Measurements from ENCODE around the gene SLC9A8.
A peak's percentile ranks its signal among the peaks of the same experiment; 100 is the strongest.
"Not testable (repeated sequence)": the region's sequence is repeated elsewhere in the genome, so short reads cannot be mapped to it uniquely, and the experiment has no call there.

Gene SLC9A8

DNA sequence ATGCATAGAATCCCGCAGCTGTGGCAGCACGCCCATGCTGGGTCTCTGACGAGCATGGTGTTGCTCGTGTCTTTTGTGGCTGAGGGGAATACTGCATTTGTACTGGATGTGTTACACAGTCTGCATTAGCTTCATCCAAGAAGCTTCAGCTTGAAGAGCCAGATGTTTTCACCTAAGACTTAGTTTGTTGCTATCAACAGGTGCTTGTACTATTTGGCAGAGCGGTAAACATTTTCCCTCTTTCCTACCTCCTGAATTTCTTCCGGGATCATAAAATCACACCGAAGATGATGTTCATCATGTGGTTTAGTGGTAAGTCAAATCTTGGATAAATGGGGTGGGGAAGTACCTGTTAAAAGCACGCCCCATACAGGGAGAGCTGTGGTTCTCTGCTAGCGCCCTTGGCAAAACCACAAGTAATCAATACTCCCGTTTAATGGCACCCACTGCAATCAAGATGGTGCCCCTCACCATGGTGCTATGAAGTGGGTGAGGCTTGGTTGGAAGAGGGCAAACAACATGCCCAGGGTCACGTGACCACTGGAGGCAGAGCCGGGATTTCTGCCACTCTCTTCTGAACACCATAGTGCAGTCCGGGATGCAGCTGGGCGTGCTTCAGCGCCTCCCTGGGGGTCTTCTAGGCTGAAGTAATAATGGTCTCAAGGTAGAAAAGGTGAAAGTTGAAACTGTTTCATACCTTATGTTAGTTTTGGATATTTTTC, 68.3 kb downstream of the SLC9A8 start:
- no peak for FAIRE-seq

DNA sequence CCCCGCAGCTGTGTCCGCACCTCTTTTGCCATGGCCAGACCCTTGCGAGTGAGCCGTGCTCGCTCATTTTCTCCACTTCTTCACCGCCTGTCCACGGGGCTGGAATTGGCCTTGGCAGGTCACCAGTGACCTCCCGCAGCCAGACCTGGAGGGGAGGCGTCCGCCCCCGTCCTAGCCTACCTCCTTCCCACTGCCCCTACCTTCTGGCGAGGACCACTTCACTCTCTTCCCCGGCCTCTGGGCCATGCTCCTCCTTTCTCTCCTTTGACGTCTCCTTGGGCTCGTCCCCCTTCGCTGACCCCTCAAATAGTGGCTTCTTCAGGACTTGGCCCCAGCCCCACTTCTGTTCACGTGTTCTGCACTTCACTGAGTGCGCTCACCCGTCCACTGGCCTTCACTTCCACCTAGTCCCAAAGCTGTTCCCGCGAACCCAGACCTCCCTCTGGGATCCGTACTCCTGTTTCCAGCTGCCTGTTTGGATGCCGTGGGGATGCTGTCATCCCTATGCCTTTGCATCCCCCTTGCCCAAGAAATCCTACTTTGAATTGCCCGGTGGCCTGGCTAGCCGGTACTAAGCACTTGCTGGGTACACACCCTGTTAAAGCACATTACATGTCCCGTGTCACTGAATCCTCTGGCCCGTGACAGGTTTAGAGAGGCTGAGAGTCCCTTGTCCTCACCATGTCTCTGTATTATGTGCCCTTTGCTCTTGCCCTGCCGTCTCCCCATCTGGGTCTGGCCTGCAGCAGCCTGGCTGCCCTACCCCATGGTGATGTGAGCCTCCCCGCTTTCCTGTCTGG, 69.7 kb downstream of the SLC9A8 start:
- FAIRE-seq: no peak

DNA sequence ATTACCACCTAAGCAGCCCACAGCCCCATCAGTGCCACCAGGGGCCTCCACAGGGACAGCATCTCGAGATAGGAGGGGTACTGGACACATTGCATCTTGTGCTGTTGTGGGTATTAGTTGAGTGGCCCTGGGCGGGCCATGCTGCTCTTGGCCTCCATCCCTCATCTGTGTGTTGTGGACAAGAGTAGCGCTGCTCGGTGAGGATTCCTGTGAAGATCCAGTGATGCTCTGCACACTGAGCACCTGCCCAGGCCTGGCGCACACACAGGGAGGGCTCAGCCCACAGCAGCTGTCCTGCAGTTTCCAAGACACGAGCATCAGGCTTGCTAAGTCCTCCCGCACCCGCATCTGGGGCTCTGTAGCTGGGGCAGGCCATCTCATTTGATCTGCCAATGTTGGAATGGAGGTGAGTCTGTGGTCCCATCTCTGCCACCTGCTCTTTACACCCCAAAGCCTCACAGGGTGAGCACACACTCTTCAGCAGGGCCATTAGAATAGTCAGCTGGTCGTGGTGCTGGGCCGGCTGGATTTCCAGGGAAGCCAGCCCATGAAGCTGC, 70.7 kb downstream of the SLC9A8 start:
- FAIRE-seq: no peak

DNA sequence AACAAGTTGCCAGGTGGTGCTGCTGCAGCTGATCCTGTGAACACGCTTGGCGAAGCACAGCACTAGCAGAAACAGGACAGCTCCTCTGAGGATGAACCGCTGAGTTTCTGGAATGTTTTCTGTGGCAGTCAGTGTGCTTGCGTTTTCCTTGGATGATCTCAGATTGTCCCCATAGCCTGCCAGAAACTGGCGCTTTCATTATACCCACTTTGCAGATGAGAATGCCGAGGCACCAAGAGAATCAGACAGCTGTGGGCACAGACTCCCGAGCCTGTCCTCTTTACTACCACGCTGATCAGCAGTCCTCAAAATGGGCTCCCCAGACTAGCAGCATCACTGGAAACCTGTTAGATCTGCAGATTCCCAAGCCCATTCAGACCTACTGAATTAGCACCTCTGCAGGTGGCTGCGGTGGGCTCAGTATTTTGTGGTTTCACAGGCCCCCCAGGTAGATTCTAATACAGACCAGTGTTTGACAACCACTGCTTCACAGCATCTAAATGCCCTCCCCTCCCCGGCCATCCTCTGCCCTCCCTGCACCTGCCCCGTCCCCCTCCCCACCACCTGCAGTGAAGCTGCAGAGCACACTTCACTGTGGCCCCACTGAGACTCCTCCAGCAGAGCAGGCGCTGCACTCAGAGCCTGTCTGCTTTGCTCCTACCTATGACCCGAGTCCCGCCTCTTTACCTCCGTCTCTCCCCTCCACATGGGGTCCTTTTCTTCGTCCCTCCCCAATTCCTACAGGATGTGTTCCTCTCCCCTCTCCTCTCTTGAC, 73.1 kb downstream of the SLC9A8 start:
- FAIRE-seq: no peak

DNA sequence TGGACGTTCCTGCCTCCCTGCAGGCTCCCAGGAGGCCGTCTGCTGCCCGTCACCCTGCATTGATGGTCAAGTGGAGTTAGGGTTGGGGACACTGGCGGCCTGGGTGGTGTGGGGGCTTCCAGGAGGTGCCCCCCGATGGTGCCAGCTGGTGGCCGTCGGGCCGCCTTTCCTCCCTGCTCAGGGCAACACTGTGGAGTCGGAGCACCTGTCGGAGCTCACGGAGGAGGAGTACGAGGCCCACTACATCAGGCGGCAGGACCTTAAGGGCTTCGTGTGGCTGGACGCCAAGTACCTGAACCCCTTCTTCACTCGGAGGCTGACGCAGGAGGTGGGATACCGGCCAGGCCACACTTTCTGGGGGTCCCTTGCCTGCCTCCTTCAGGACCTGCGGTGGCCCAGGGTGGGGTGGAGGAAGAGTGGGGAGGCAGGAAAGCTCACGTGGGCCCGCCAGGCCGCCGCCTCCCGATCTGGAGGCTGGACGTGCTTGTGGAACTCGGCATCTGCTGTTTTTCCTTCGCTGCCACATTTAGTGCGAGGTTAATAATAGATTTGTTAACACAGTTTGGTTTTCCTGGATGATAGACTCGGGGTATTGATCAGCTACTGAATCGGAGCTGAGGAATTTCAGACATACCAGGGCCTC, 74.1 kb downstream of the SLC9A8 start:
- no peak for FAIRE-seq

DNA sequence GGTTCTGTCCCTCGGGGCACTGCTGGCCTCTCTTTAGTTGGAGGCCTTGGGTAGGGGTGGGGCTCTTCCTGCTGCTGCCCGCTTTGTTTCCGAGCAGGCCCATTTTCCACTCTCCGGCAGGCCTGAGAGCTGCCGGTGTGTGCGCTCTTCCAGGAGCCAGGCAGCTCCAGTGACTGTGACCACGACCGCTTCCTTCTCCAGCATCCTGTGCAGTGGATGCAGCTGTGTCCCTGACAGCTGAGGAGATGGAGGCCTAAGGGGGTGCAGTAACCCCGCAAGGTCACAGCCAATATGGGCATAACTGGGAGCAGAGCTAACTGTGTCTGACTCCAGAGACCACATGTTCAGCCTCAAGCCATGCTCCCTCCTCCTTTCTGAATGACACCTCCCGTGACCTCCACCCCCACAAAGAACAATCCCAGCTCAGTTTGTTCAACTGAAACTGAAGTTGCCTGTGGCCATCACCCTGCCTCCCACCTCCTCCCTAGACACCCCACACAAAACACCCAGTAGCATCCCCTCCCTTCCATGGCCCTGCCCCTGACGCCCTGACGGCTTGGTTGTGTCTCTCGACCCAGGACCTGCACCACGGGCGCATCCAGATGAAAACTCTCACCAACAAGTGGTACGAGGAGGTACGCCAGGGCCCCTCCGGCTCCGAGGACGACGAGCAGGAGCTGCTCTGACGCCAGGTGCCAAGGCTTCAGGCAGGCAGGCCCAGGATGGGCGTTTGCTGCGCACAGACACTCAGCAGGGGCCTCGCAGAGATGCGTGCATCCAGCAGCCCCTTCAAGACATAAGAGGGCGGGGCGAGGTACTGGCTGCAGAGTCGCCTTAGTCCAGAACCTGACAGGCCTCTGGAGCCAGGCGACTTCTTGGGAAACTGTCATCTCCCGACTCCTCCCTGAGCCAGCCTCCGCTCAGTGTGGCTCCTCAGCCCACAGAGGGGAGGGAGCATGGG, 74.9 kb downstream of the SLC9A8 start:
- FAIRE-seq: no peak

DNA sequence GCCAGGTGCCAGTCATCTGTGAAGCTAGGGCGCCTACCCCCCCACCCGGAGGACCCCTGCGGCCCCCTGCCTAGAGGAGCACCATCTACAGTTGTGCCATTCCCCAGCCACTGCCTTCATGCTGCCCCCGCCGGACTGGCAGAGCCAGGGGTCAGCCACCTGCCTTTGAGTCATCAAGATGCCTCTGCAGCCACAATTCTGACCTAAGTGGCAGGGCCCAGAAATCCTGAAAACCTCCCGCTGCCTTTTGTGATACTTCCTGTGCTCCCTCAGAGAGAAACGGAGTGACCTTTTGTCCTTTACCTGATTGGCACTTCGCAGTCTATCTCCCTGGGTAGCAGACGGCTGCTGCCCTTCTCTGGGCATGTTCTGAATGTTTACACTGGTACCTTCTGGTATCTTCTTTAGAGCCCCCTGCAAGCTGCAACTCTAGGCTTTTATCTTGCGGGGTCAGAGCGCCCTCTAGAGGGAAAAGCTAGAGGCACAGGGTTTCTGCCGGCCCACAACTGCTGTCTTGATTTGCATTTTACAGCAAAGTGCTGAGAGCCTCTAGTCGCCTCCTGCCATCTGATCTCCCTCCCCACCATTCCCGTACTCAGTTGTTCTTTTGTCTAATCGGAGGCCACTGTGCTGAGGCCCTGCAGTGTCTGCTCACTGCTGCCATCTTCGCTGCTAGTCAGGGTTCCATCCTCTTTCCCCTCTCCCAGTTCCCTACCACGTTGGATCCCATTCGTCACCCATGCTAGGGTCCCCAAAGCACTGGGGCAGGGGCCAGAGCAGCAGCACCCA, 75.8 kb downstream of the SLC9A8 start:
- FAIRE-seq: peak; percentile 32

DNA sequence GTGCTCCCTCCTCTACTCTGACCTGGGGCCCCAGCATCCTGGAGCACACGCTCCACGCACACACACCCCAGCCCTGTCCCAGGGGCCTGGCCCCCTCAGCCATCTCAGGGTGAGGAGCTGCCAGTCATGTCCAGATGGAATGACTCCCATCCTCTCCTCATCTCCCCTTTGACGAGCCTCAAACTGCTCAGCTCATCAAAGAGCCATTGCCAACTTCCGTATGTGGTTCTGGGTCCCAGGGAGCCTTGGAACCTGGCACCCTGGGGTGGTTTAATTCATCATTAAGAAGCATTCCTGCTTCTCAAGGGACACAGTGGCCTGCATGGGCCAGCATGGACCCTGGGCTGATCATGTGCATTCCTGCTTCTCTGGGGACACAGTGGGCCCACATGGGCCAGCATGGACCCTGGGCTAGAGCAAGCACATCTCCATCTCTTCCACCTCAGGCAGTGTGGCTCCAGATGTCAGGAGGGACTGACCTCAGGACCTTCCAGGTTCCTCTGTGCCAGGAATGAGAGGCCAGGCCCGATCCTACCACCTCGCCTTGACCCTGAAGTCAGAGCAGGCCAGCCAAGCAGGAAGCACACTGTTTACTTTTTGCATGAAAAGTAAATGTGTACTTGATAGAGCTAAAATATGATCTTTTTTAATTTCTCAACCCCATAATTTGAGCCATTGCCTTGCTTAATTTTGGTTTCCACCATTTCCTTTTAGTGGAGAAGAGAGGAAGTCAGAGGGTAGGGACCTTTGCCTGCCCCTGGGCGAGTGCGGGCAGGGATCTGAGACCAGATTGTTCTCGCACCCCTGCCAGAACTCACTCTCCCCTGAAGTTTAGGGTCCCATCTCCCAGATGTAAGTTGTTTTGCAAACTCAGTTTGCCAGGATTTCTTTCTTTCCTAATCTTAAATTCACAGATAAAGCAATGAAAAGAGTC, 76.6 kb downstream of the SLC9A8 start:
- FAIRE-seq: no peak

DNA sequence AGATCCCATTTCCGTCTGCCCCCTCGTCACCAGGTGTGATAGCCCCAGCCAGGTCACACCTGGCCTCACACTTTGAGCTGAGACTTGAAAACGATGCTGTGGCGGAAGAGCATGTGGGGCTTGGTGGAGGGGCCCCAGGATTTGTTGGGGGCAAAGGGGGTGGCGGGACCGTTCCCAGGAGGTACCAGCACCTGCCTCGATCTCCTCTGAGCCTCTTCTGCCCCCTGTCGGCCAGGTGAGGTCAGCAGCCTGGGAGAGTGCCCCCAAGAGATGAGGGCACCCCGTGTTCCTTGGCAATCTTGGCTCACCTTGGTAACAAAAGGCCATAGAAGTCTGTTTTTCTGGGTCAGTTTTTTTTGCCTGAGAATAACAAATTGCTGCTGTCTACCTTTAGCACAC, 77.3 kb downstream of the SLC9A8 start:
- no peak for FAIRE-seq

DNA sequence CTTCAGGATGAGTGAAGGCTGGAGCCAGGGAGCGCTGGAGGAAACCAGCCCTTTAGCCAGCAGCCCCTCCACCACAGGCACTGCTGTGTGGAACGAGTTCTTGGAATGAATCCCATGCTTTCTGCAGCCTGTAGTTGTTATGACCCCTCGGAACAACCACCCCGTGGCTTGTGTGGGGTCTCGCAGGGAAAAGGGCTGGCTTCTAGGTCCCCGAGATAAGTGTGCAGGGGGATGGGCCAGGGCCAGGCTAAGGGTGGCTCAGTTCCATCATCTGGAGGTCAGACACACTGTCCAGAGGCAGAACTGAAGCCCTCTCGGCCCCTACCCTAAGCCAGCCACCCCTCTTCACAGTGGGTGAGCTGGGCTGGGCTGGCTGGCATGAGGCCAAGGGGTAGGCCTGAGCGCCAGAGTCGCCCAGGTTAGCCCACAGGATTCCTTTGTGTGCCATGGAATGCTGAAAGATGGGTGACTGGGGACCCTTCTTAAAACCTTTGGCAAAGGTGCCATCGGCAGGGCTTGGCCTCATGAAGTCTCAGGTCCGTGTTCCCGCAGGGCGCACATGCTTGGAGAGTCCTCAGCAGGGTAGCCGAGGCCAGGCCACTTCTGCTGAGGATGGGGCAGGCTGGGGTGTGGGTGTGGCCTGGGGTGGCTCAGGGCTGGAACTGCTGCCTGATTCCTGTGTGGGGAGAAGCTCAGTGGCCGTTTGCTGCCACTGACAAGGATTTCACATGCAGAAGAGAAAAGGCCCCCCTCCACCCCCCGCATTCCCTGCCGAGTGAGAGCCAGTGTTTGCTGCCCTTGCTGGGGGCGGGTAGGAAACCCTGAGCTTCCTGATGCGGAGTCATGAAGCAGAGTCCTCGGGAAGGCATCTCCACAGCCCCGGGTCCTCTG, 78.1 kb downstream of the SLC9A8 start:
- no peak for FAIRE-seq

DNA sequence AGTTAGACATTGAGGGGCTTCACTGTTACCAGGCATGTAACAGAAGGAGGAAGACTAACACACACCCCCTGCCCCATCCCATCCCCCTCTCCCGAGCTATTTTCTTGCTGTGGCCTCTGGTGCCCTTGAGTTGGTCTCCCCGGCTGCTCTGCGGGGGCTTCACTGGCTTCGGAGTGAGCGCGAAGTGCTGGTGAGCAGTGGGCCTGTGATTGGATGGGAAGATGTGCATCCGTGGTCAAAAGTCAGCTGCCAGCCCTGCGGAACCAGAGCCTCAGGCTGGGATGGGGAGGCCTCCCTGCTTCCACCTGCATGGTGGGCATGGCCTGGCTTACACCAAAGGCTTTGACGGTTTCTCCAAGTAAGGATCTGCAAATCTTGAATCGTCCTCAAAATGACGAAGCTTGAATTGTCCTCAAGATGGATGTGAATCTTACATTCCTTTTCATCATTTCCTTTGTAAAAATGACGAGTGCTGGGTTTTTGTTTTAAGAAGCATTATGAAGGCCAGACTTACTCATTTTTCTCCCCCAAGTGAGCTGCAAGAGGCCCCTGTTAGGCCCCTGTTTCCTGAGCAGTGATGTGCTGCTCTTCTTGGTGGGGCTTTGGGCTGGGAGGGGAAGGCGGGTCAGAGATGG, 79.0 kb downstream of the SLC9A8 start:
- no peak for FAIRE-seq

DNA sequence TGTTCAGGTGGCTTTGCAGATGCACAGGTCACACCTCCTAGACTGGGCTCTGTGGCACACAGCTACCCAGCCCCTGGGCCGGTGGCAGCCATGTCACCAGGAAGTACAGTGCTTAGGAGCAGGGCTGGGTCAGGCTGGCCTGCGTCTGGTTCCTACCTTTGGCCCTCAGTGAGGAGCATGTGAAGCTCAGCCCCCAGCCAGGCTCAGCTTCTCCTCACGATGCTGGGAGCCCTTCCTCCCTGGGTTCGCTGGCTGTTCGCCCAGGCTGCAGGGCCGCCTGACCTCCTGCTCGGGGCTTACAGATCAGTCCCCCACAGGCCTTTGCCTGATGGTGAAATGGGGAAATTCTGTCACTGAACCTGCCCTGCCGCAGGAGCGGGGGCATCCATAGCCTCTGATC, 79.6 kb downstream of the SLC9A8 start:
- FAIRE-seq: no peak

DNA sequence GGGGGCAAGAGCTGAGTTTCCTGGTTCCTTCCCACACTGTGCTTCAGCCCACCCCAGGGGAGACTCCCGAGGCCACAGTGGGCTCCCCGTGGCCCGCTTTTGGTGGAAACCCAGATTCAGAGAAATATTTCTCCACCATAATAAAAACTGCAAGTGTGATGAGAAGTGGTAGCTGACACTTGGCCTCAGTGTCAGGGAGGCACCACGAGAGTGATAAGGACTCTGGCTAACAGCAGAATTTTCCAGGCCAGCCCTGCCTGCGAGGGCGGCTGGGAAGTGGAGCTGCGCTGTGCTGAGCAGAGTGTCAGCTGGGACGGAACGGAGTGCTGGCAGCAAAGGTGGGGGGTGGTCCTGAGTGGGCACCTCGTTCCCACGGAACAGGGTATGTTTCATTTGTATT, 80.2 kb downstream of the SLC9A8 start:
- no peak for FAIRE-seq

DNA sequence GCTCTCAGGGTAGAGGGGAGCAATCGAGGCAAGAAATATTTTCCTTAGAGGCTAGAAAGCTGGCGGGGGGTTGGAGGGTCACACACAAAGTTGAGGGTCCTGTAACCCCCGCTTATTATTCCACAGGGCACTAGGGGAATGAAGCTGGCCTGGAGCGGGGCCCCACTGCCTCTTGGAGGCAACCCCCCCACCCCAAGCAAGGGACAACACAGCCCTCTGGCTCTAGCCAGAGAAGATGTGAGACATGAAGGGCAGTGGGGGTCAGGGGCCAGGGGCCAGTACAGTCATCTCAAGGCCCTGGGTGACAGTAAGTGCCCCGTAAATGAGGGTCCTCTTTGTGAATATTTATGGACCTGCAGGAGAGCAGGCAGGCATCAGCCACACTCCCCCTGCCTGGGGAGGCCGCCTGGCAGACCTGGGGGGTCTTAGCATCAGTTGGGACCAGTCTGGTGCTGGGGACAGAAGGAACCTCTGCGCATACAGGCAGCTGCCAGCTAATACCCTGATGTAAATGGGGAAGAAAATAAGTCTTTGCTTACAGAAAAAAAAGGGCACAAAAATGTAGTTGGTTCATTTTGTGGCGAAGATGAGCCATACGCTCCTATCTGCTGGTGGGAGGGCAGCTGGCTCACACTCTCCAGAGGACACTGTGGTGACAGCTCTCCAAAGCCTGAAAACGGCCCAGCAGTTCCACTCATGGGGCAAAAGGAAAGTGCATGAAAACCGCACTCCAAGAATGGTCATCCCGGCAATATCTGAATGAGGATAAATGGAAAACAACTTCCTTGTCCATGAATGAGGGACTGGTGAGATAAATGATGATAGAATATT, 80.8 kb downstream of the SLC9A8 start:
- FAIRE-seq: no peak

DNA sequence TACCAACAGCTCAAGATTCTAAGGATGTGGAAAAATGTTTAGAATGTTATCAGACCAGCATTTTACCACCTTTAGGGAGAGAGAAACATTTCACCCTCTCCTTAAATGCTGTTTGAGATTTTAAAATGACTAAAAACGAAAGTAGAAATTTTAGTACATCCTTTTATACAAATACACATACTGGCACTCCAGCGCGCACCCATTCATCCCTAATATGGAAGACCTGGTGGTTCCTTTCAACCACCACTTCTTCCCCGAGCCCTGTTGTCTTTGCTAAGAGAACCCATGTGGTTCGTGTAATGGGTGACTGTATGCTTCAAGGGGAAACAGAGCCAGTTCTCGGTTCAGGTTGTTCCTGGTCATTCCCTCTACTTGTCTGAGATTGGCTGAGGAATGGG, 81.4 kb downstream of the SLC9A8 start:
- no peak for FAIRE-seq

DNA sequence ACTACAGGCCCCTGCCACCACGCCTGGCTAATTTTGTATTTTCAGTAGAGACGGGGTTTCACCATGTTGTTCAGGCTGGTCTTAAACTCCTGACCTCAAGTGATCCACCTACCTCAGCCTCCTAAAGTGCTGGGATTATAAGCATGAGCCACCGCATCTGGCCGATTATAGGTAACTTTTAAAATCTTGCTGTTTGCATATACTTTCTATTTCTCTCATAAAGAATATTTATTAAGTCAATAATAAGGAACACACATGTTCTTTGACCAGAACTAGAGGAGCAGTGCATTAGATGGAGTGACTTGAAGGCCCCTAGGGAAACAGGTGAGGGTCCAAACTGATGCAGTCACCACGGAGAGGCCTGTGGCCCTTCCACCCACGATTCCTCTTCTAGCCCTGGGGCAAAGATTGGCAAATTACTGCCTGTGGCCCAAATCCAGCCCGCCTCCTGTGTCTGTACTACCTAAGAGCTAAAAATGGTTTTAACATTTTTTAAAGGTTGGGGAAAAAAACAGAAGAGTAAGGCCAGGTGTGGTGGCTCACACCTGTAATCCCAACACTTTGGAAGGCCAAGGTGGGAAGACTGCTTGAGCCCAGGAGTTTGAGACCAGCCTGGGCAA, 83.0 kb downstream of the SLC9A8 start:
- FAIRE-seq: not testable (repeated sequence)

DNA sequence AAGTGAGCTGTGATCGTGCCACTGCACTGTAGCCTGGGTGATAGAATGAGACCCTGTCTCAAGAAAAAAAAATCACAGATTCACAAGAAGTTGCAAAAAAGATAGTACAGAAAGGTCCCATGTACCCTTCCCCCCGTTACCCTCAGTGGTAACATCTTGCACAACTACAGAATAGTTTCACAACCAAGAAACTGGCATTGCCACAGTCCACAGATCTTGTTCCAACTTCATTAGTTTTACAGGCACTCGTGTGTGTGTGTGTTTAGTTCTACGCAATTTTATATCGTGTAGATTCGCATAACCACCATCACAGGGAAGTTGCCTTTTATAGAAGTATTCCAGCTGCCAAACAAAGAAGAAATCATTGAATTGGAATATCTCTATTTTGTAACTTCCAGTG, 83.6 kb downstream of the SLC9A8 start:
- no peak for FAIRE-seq
